Gastrocnemius medialis (tissue), 4 donors: ENCODE data around the gene EFNA5. TPM values are rescaled to one million over a fixed set of nuclear protein-coding genes. Genes with fewer than 3 reads are reported as not detected.

Source experiments
- ATAC-seq, 2 donors: fragments of 150-250 bp; one replicate each; pipeline ENCODE4 v1.9.1; 2016
- DNase-seq, 2 donors: peaks; one replicate each; pipeline ENCODE4 v3.0.0-alpha.2; 2019
- H3K27ac ChIP-seq, 4 donors: fragments of 200-600 bp; sonication (generic); 1 replicate in 1 of 4; 2 replicates in 3 of 4; pipeline ENCODE4 v1.5.1; 2016 to 2018; ENCODE audit warnings: mild to moderate bottlenecking in 2 of 4, moderate library complexity in 1 of 4
- H3K27me3 ChIP-seq, 3 donors: fragments of 200-600 bp; sonication (generic) in 2 of 3; 1 replicate in 1 of 3; 2 replicates in 2 of 3; pipeline versions ENCODE4 v1.5.1 to v1.6.0; 2016 to 2019; ENCODE audit warnings: mild to moderate bottlenecking in 1 of 3, moderate library complexity in 1 of 3
- H3K36me3 ChIP-seq, 2 donors: fragments of 200-600 bp; sonication (generic) in 1 of 2; one replicate each; pipeline ENCODE4 v1.5.1; 2017 to 2018
- H3K4me1 ChIP-seq, 2 donors: fragments of 200-600 bp; sonication (generic) in 1 of 2; one replicate each; pipeline ENCODE4 v1.5.1; 2016 to 2017; ENCODE audit warnings: mild to moderate bottlenecking in 2 of 2
- H3K4me3 ChIP-seq, 4 donors: fragments of 200-600 bp; sonication (generic) in 3 of 4; 1 replicate in 1 of 4; 2 replicates in 3 of 4; pipeline ENCODE4 v1.5.1; 2016 to 2019; ENCODE audit warnings: mild to moderate bottlenecking in 2 of 4
- H3K9me3 ChIP-seq, 3 donors: fragments of 200-600 bp; sonication (generic) in 2 of 3; 1 replicate in 1 of 3; 2 replicates in 2 of 3; pipeline ENCODE4 v1.5.1; 2016 to 2019
- CTCF ChIP-seq, 5 experiments: fragments of 450-650 bp in 3 of 5; fragments of 200-600 bp in 2 of 5; sonication (generic) in 2 of 5; IDR thresholded peaks in 4 of 5; conservative IDR thresholded peaks in 1 of 5; 1 replicate in 4 of 5; 2 replicates in 1 of 5; pipeline ENCODE4 v1.5.1; 2016 to 2019; ENCODE audit warnings: antibody characterized with exemption in 5 of 5, mild to moderate bottlenecking in 3 of 5, moderate library complexity in 3 of 5
- POLR2A ChIP-seq, 2 donors: fragments of 450-650 bp; IDR thresholded peaks; one replicate each; pipeline ENCODE4 v1.6.1; 2017; ENCODE audit warnings: antibody characterized with exemption in 2 of 2, mild to moderate bottlenecking in 2 of 2, moderate library complexity in 2 of 2
- in situ Hi-C, 4 donors: fragments of 200-750 bp; cut with MboI; loops; one replicate each; pipeline versions ENCODE4 v1.15.0 to v1.8.0; 2017; ENCODE audit warnings: low sequenced_read_pairs in 4 of 4
- intact Hi-C: fragments of 100-400 bp; cut with DNase I; formaldehyde crosslinking; loops from one replicate; pipeline ENCODE4 v1.15.1; 2023; ENCODE audit warnings: low total_unique reads
- total RNA-seq, 4 donors: library from RNA; depleted of rRNA; stranded (reverse); fragments of >200 nt; gene quantifications; one replicate each; pipeline versions ENCODE4 v1.1.0 to v1.2.3, GENCODE V29; 2016

Gene EFNA5
- total RNA-seq, 4 donors from 2014 or later: 0.15 to 0.62 (median 0.20) TPM; not detected in 1

GRCh38 chr5:107483231-107484024 is 187.3 kb downstream of the EFNA5 start:
- Histone ChIP-seq H3K4me3 (no peak overlapping the region), H3K4me1 (no peaks in the 10 kb centered on the region), H3K9me3 (no peaks in the 10 kb centered on the region), H3K27me3 (no peaks in the 10 kb centered on the region), H3K36me3 (no peaks in the 10 kb centered on the region), H3K27ac (no peak overlapping the region)
- intact Hi-C loops: no loop called here
- ATAC-seq (no peak), DNase-seq (no peak)
- in situ Hi-C loops: no loop called here
- TF ChIP-seq POLR2A (IDR thresholded peaks at IDR 0.05): no peak
- no peak for TF ChIP-seq CTCF (IDR thresholded peaks at IDR 0.05 in 4 of 5, conservative IDR thresholded peaks at IDR 0.05 in 1 of 5)

GRCh38 chr5:107478068-107478641 is 192.6 kb downstream of the EFNA5 start:
- H3K4me3 ChIP-seq: no peak overlapping the region
- ATAC-seq (no peak), DNase-seq (no peak)
- no peaks in the 10 kb centered on the region for H3K9me3 ChIP-seq
- TF ChIP-seq CTCF (IDR thresholded peaks at IDR 0.05 in 4 of 5, conservative IDR thresholded peaks at IDR 0.05 in 1 of 5) (no peak), POLR2A (IDR thresholded peaks at IDR 0.05) (no peak)
- H3K27ac ChIP-seq: no peak overlapping the region
- no peaks in the 10 kb centered on the region for H3K4me1 ChIP-seq
- H3K36me3 ChIP-seq: no peaks in the 10 kb centered on the region
- no peaks in the 10 kb centered on the region for H3K27me3 ChIP-seq
- intact Hi-C loops (no loop called here), in situ Hi-C loops (no loop called here)

GRCh38 chr5:107477492-107477891 is 193.2 kb downstream of the EFNA5 start:
- Histone ChIP-seq H3K27me3 (no peaks in the 10 kb centered on the region), H3K9me3 (no peaks in the 10 kb centered on the region), H3K4me1 (no peaks in the 10 kb centered on the region), H3K27ac (no peak overlapping the region), H3K4me3 (no peak overlapping the region), H3K36me3 (no peaks in the 10 kb centered on the region)
- DNase-seq (no peak), ATAC-seq (no peak)
- intact Hi-C loops: no loop called here
- in situ Hi-C loops: no loop called here
- TF ChIP-seq CTCF (IDR thresholded peaks at IDR 0.05 in 4 of 5, conservative IDR thresholded peaks at IDR 0.05 in 1 of 5) (no peak), POLR2A (IDR thresholded peaks at IDR 0.05) (no peak)

- H3K4me1 ChIP-seq: no peaks in the 10 kb centered on the region
- H3K36me3 ChIP-seq: no peaks in the 10 kb centered on the region
- intact Hi-C loops: no loop called here
- no peaks in the 10 kb centered on the region for H3K27me3 ChIP-seq
- no peak overlapping the region for H3K27ac ChIP-seq
- no peak for DNase-seq
- TF ChIP-seq POLR2A (IDR thresholded peaks at IDR 0.05) (no peak), CTCF (IDR thresholded peaks at IDR 0.05 in 4 of 5, conservative IDR thresholded peaks at IDR 0.05 in 1 of 5) (no peak)
- in situ Hi-C loops: no loop called here
- H3K4me3 ChIP-seq: no peak overlapping the region
- ATAC-seq: no peak
- H3K9me3 ChIP-seq: no peaks in the 10 kb centered on the region
Measured at GRCh38 chr5:107476783-107477182, 194.0 kb downstream of the EFNA5 start.
